Retina (tissue), 1 donor: ENCODE data around the gene SLC4A1AP.

Source experiments
- DNase-seq: peaks from one replicate; pipeline ENCODE4 v3.0.0-alpha.2; 2016

SLC4A1AP gene

GRCh38 chr2:27723372-27724144, 59.9 kb downstream of the SLC4A1AP start:
- peak; percentile 66 for DNase-seq

GRCh38 chr2:27724191-27724590, 60.5 kb downstream of the SLC4A1AP start:
- DNase-seq: no peak

GRCh38 chr2:27724905-27725701, 61.4 kb downstream of the SLC4A1AP start:
- DNase-seq: no peak

GRCh38 chr2:27727257-27727656, 63.6 kb downstream of the SLC4A1AP start:
- no peak for DNase-seq

- no peak for DNase-seq
Observed at GRCh38 chr2:27728081-27728858, 64.6 kb downstream of the SLC4A1AP start.

GRCh38 chr2:27729198-27729597, 65.5 kb downstream of the SLC4A1AP start:
- peak; percentile 23 for DNase-seq

- no peak for DNase-seq
Observed at GRCh38 chr2:27729614-27730013, 65.9 kb downstream of the SLC4A1AP start.

GRCh38 chr2:27730261-27730662, 66.6 kb downstream of the SLC4A1AP start:
- DNase-seq: no peak

GRCh38 chr2:27730980-27731691, 67.4 kb downstream of the SLC4A1AP start:
- no peak for DNase-seq

GRCh38 chr2:27734305-27734704, 70.6 kb downstream of the SLC4A1AP start:
- no peak for DNase-seq

GRCh38 chr2:27735263-27735904, 71.7 kb downstream of the SLC4A1AP start:
- peak; percentile 79 for DNase-seq

- no peak for DNase-seq
Observed at GRCh38 chr2:27736031-27736889, 72.6 kb downstream of the SLC4A1AP start.

GRCh38 chr2:27736890-27737204, 73.2 kb downstream of the SLC4A1AP start:
- DNase-seq: no peak

GRCh38 chr2:27737676-27738348, 74.1 kb downstream of the SLC4A1AP start:
- no peak for DNase-seq

GRCh38 chr2:27738349-27739057, 74.8 kb downstream of the SLC4A1AP start:
- no peak for DNase-seq

- no peak for DNase-seq
Observed at GRCh38 chr2:27739058-27739373, 75.3 kb downstream of the SLC4A1AP start.

- no peak for DNase-seq
Observed at GRCh38 chr2:27741673-27742072, 78.0 kb downstream of the SLC4A1AP start.

- no peak for DNase-seq
Observed at GRCh38 chr2:27742571-27742970, 78.9 kb downstream of the SLC4A1AP start.
